HEK293 (cell line): ENCODE data around the gene THSD4.

Experiments
- CTCF ChIA-PET: fragments of 350-600 bp; formaldehyde crosslinking; extraction: SDS; loops from one replicate; lab custom pipeline; 2021; ENCODE audit warnings: antibody characterized with exemption; lab: Yijun Ruan, JAX
- POLR2A ChIA-PET: fragments of 300-600 bp; formaldehyde crosslinking; extraction: SDS; loops from one replicate; lab custom pipeline; 2020; ENCODE audit warnings: antibody characterized with exemption, inconsistent platforms; lab: Yijun Ruan, JAX
- H3K27ac ChIP-seq: fragments of 200-500 bp; sonication (Bioruptor generic); 2 replicates; pipeline ENCODE4 v1.5.1; 2014; ENCODE audit warnings: low read depth, low read length, control low read depth, inconsistent platforms; ENCODE audit errors: extremely low read depth
- H3K36me3 ChIP-seq, 2 experiments: fragments of 200-500 bp in 1 of 2; sonication (Bioruptor generic) in 1 of 2; 1 replicate in 1 of 2; 2 replicates in 1 of 2; pipeline ENCODE4 v1.5.1; 2014 to 2017; ENCODE audit warnings: inconsistent platforms in 2 of 2, low read length in 2 of 2; ENCODE audit not compliant: control insufficient read depth in 2 of 2, insufficient read depth in 1 of 2
- H3K4me1 ChIP-seq: fragments of 200-500 bp; sonication (Bioruptor generic); 2 replicates; pipeline ENCODE4 v1.5.1; 2014; ENCODE audit warnings: mild to moderate bottlenecking, low read length, inconsistent platforms; ENCODE audit not compliant: control insufficient read depth, insufficient read depth
- H3K4me3 ChIP-seq: 2 replicates; pipeline ENCODE4 v1.5.1; 2011; ENCODE audit warnings: low read depth, mild to moderate bottlenecking, control low read depth, low read length, moderate library complexity
- H3K9me3 ChIP-seq: fragments of 200-500 bp; sonication (Bioruptor generic); 2 replicates; pipeline ENCODE4 v1.5.1; 2014; ENCODE audit warnings: low read depth, low read length, inconsistent platforms; ENCODE audit not compliant: control insufficient read depth, insufficient read depth
- AEBP2 ChIP-seq: fragments of 450-650 bp; formaldehyde crosslinking; IDR thresholded peaks from 2 replicates; pipeline ENCODE4 v1.5.1; 2016; ENCODE audit warnings: missing biosample characterization, missing genetic modification characterization, borderline replicate concordance
- FEZF1 ChIP-seq: fragments of 450-650 bp; formaldehyde crosslinking; IDR thresholded peaks from 2 replicates; pipeline ENCODE4 v1.5.1; 2016; ENCODE audit warnings: missing biosample characterization, missing genetic modification characterization
- MZF1 ChIP-seq: fragments of 450-650 bp; formaldehyde crosslinking; IDR thresholded peaks from 2 replicates; pipeline ENCODE4 v1.5.1; 2017; ENCODE audit warnings: missing biosample characterization, missing genetic modification characterization, borderline replicate concordance
- OSR2 ChIP-seq: fragments of 450-650 bp; formaldehyde crosslinking; IDR thresholded peaks from 2 replicates; pipeline ENCODE4 v1.5.1; 2016; ENCODE audit warnings: missing biosample characterization, missing genetic modification characterization
- SCRT2 ChIP-seq: fragments of 450-650 bp; formaldehyde crosslinking; IDR thresholded peaks from 2 replicates; pipeline ENCODE4 v1.5.1; 2016; ENCODE audit warnings: missing biosample characterization, missing genetic modification characterization
- ZBTB8A ChIP-seq: fragments of 450-650 bp; formaldehyde crosslinking; IDR thresholded peaks from 2 replicates; pipeline ENCODE4 v1.5.1; 2016; ENCODE audit warnings: missing biosample characterization, missing genetic modification characterization
- ZNF26 ChIP-seq: fragments of 450-650 bp; formaldehyde crosslinking; IDR thresholded peaks from 2 replicates; pipeline ENCODE4 v1.5.1; 2016; ENCODE audit warnings: missing biosample characterization, missing genetic modification characterization
- ZNF366 ChIP-seq: fragments of 450-650 bp; formaldehyde crosslinking; conservative IDR thresholded peaks from 2 replicates; pipeline ENCODE4 v1.5.1; 2016; ENCODE audit warnings: missing biosample characterization, missing genetic modification characterization
- ZNF426 ChIP-seq: fragments of 450-650 bp; formaldehyde crosslinking; IDR thresholded peaks from 2 replicates; pipeline ENCODE4 v1.5.1; 2017; ENCODE audit warnings: missing biosample characterization, missing genetic modification characterization, mild to moderate bottlenecking, inconsistent platforms, moderate library complexity
- ZNF473 ChIP-seq: fragments of 450-650 bp; formaldehyde crosslinking; IDR thresholded peaks from 2 replicates; pipeline ENCODE4 v1.5.1; 2017; ENCODE audit warnings: missing biosample characterization, missing genetic modification characterization
- ZNF513 ChIP-seq: fragments of 450-650 bp; IDR thresholded peaks from 2 replicates; pipeline ENCODE4 v1.5.1; 2018; ENCODE audit warnings: missing biosample characterization, missing genetic modification characterization
- ZNF548 ChIP-seq: fragments of 450-650 bp; formaldehyde crosslinking; IDR thresholded peaks from 2 replicates; pipeline ENCODE4 v1.5.1; 2016; ENCODE audit warnings: missing biosample characterization, missing genetic modification characterization
- ZNF645 ChIP-seq: fragments of 450-650 bp; formaldehyde crosslinking; IDR thresholded peaks from 2 replicates; pipeline ENCODE4; 2016; ENCODE audit warnings: missing biosample characterization, missing genetic modification characterization
- ZNF654 ChIP-seq: fragments of 450-650 bp; formaldehyde crosslinking; IDR thresholded peaks from 2 replicates; pipeline ENCODE4 v1.5.1; 2016; ENCODE audit warnings: low read depth, missing biosample characterization, missing genetic modification characterization
- ZNF658 ChIP-seq: fragments of 450-650 bp; formaldehyde crosslinking; IDR thresholded peaks from 2 replicates; pipeline ENCODE4; 2016; ENCODE audit warnings: missing biosample characterization, missing genetic modification characterization
- ZSCAN23 ChIP-seq: fragments of 450-650 bp; formaldehyde crosslinking; IDR thresholded peaks from 2 replicates; pipeline ENCODE4 v1.5.1; 2016; ENCODE audit warnings: missing biosample characterization, missing genetic modification characterization
- TF ChIP-seq, protein P1 (sequence below): fragments of 450-650 bp; formaldehyde crosslinking; IDR thresholded peaks from 2 replicates; pipeline ENCODE4 v1.5.1; 2016; ENCODE audit warnings: missing biosample characterization, missing genetic modification characterization
- TF ChIP-seq, protein P2 (sequence below): fragments of 450-650 bp; formaldehyde crosslinking; IDR thresholded peaks from 2 replicates; pipeline ENCODE4 v1.5.1; 2016; ENCODE audit warnings: missing biosample characterization, missing genetic modification characterization, borderline replicate concordance

Gene THSD4

GRCh38 chr15:71336671-71337070 lies 221.4 kb downstream of the THSD4 start:
- CTCF ChIA-PET, result interaction anchor here (0.6 kb wide), 1 partner anchor 768 kb away, joined by 3 read pairs; no protein-coding TSS in a partner anchor
- Histone ChIP-seq H3K27ac (no peak overlapping the region), H3K4me1 (no peaks in the 10 kb centered on the region), H3K9me3 (no peaks in the 10 kb centered on the region), H3K4me3 (no peak overlapping the region), H3K36me3 (no peaks in the 10 kb centered on the region)
- TF ChIP-seq ZNF658 (tag by site-specific recombination) (no peak), MZF1 (tag by site-specific recombination) (no peak), ZBTB8A (tag by site-specific recombination) (no peak), ZNF426 (tag by site-specific recombination) (no peak), ZNF366 (no peak), ZNF473 (tag by site-specific recombination) (no peak), SCRT2 (no peak), ZNF26 (tag by site-specific recombination) (no peak), AEBP2 (tag by site-specific recombination) (no peak), ZSCAN23 (tag by site-specific recombination) (no peak), ZNF654 (tag by site-specific recombination) (no peak), OSR2 (no peak), ZNF645 (no peak), FEZF1 (tag by site-specific recombination) (no peak), ZNF513 (tag by site-specific recombination) (no peak), ZNF548 (tag by site-specific recombination) (no peak)
- TF ChIP-seq, protein P1, sequence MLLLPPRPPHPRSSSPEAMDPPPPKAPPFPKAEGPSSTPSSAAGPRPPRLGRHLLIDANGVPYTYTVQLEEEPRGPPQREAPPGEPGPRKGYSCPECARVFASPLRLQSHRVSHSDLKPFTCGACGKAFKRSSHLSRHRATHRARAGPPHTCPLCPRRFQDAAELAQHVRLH (tag by site-specific recombination), result no peak
- TF ChIP-seq, protein P2, sequence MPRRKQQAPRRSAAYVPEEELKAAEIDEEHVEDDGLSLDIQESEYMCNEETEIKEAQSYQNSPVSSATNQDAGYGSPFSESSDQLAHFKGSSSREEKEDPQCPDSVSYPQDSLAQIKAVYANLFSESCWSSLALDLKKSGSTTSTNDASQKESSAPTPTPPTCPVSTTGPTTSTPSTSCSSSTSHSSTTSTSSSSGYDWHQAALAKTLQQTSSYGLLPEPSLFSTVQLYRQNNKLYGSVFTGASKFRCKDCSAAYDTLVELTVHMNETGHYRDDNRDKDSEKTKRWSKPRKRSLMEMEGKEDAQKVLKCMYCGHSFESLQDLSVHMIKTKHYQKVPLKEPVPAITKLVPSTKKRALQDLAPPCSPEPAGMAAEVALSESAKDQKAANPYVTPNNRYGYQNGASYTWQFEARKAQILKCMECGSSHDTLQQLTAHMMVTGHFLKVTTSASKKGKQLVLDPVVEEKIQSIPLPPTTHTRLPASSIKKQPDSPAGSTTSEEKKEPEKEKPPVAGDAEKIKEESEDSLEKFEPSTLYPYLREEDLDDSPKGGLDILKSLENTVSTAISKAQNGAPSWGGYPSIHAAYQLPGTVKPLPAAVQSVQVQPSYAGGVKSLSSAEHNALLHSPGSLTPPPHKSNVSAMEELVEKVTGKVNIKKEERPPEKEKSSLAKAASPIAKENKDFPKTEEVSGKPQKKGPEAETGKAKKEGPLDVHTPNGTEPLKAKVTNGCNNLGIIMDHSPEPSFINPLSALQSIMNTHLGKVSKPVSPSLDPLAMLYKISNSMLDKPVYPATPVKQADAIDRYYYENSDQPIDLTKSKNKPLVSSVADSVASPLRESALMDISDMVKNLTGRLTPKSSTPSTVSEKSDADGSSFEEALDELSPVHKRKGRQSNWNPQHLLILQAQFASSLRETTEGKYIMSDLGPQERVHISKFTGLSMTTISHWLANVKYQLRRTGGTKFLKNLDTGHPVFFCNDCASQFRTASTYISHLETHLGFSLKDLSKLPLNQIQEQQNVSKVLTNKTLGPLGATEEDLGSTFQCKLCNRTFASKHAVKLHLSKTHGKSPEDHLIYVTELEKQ (tag by site-specific recombination), result no peak
- POLR2A ChIA-PET, result no interaction called here
